Activated CD8-positive, alpha-beta T cell treated with anti-CD3 and anti-CD28 coated beads for 36 hours (primary cell): ENCODE results near the gene SRRM3. TPM values are rescaled to one million over a fixed set of nuclear protein-coding genes. Genes with fewer than 3 reads are reported as not detected.
"Not testable (repeated sequence)": the region's sequence is repeated elsewhere in the genome, so short reads cannot be mapped to it uniquely, and the experiment has no call there.

Source experiments
- ATAC-seq: fragments of 200-7000 bp; cut with Tn5 transposase; one replicate; pipeline ENCODE4 v1.10.0; 2021; ENCODE audit warnings: mild to moderate bottlenecking, moderate library complexity
- CTCF ChIA-PET: fragments of 350-600 bp; sonication (Branson Sonifier 250); formaldehyde crosslinking; loops from one replicate; lab custom pipeline; 2021; ENCODE audit warnings: antibody characterized with exemption; lab: Charles Lee
- POLR2A ChIA-PET: fragments of 350-600 bp; sonication (Branson Sonifier 250); formaldehyde crosslinking; loops from one replicate; lab custom pipeline; 2021; ENCODE audit warnings: antibody characterized with exemption; lab: Charles Lee
- DNase-seq: peaks from one replicate; pipeline ENCODE4 v3.0.0-alpha.2; 2020
- H3K27ac Mint-ChIP-seq: one replicate; pipeline ENCODE4 v1.8.0; 2021; ENCODE audit warnings: mild to moderate bottlenecking, mixed read lengths
- H3K27me3 Mint-ChIP-seq: one replicate; pipeline ENCODE4 v1.8.0; 2021; ENCODE audit warnings: mixed read lengths
- H3K36me3 Mint-ChIP-seq: one replicate; pipeline ENCODE4 v1.8.0; 2021; ENCODE audit warnings: low read depth, mixed read lengths
- H3K4me1 Mint-ChIP-seq: one replicate; pipeline ENCODE4 v1.8.0; 2021; ENCODE audit warnings: low read depth, mixed read lengths
- H3K4me3 Mint-ChIP-seq: one replicate; pipeline ENCODE4 v1.8.0; 2021; ENCODE audit warnings: mild to moderate bottlenecking, moderate library complexity, mixed read lengths
- H3K9me3 Mint-ChIP-seq: one replicate; pipeline ENCODE4 v1.8.0; 2021; ENCODE audit warnings: mixed read lengths
- CTCF ChIP-seq: fragments of 200-600 bp; IDR thresholded peaks from one replicate; pipeline ENCODE4 v1.8.0; 2022; ENCODE audit warnings: antibody characterized with exemption, mild to moderate bottlenecking
- intact Hi-C: fragments of 100-400 bp; cut with micrococcal nuclease; formaldehyde crosslinking; loops from one replicate; pipeline ENCODE4 v1.10.0; 2022
- total RNA-seq, 2 experiments: library from RNA; stranded (reverse); gene quantifications; one replicate each; pipeline ENCODE4 v1.2.3, GENCODE V29; 2021

SRRM3 gene
- total RNA-seq, 2 experiments from 2014 or later: not detected

- H3K27me3 Mint-ChIP-seq: peaks cover 41% of the 10 kb centered on the region
- no peak for TF ChIP-seq CTCF
- ATAC-seq (no peak), DNase-seq (no peak)
- ChIA-PET CTCF (interaction anchor here (2.2 kb wide), 1 partner anchor 48 kb away, joined by 5 read pairs; no protein-coding TSS in a partner anchor), POLR2A (interaction anchor here (0.7 kb wide), 1 partner anchor 275 kb away, joined by 3 read pairs; no protein-coding TSS in a partner anchor)
- intact Hi-C loops: no loop called here
- H3K4me3 Mint-ChIP-seq: no peak overlapping the region
- no peaks in the 10 kb centered on the region for H3K36me3 Mint-ChIP-seq
- no peaks in the 10 kb centered on the region for H3K9me3 Mint-ChIP-seq
- H3K4me1 Mint-ChIP-seq: no peaks in the 10 kb centered on the region
- H3K27ac Mint-ChIP-seq: no peak overlapping the region
These were observed 24.3 kb downstream of the SRRM3 start for GRCh38 chr7:76225951-76226350.

- H3K27ac Mint-ChIP-seq, H3K9me3 Mint-ChIP-seq, CTCF ChIA-PET, H3K4me3 Mint-ChIP-seq, H3K4me1 Mint-ChIP-seq, H3K36me3 Mint-ChIP-seq, intact Hi-C loops, ATAC-seq, DNase-seq: not testable (repeated sequence)
- POLR2A ChIA-PET: interaction anchor here (0.6 kb wide), 1 partner anchor 9 kb away, joined by 4 read pairs; no protein-coding TSS in a partner anchor
- peaks cover 46% of the 10 kb centered on the region for H3K27me3 Mint-ChIP-seq
These were observed 25.3 kb downstream of the SRRM3 start for GRCh38 chr7:76226878-76227423.

- Mint-ChIP-seq H3K27me3 (peaks cover 54% of the 10 kb centered on the region), H3K36me3 (no peaks in the 10 kb centered on the region)
These were observed 28.5 kb downstream of the SRRM3 start for GRCh38 chr7:76230214-76230613.

GRCh38 chr7:76231071-76231470 is 29.4 kb downstream of the SRRM3 start:
- no peaks in the 10 kb centered on the region for H3K9me3 Mint-ChIP-seq
- no peaks in the 10 kb centered on the region for H3K36me3 Mint-ChIP-seq
- no peak for DNase-seq
- H3K4me3 Mint-ChIP-seq: no peak overlapping the region
- no peak overlapping the region for H3K27ac Mint-ChIP-seq
- peaks cover 52% of the 10 kb centered on the region for H3K27me3 Mint-ChIP-seq
- H3K4me1 Mint-ChIP-seq: peaks cover 6% of the 10 kb centered on the region
- CTCF ChIA-PET: interaction anchor here (1.3 kb wide), 1 partner anchor 53 kb away, joined by 3 read pairs; no protein-coding TSS in a partner anchor
- intact Hi-C loops: no loop called here
- no peak for TF ChIP-seq CTCF
- ATAC-seq: no peak
- POLR2A ChIA-PET: no interaction called here

More at GRCh38 chr7:76230214-76230613, 28.5 kb downstream of the SRRM3 start:
- Mint-ChIP-seq H3K27ac (no peak overlapping the region), H3K4me1 (peaks cover 5% of the 10 kb centered on the region), H3K4me3 (no peak overlapping the region), H3K9me3 (no peaks in the 10 kb centered on the region)
- CTCF ChIA-PET: no interaction called here
- ATAC-seq (no peak), DNase-seq (no peak)
- intact Hi-C loops: no loop called here
- TF ChIP-seq CTCF: no peak
- POLR2A ChIA-PET: no interaction called here

- TF ChIP-seq CTCF: no peak
- Mint-ChIP-seq H3K4me1 (peaks cover 6% of the 10 kb centered on the region), H3K27ac (no peak overlapping the region), H3K27me3 (peaks cover 54% of the 10 kb centered on the region), H3K9me3 (no peaks in the 10 kb centered on the region), H3K36me3 (no peaks in the 10 kb centered on the region), H3K4me3 (no peak overlapping the region)
- ChIA-PET POLR2A (no interaction called here), CTCF (interaction anchor here (1.3 kb wide), 1 partner anchor 54 kb away, joined by 3 read pairs; no protein-coding TSS in a partner anchor)
- intact Hi-C loops: no loop called here
- no peak for ATAC-seq
- no peak for DNase-seq
These were observed 29.9 kb downstream of the SRRM3 start for GRCh38 chr7:76231583-76231982.
